GM20000 (cell line): ENCODE results near the gene SIPA1L3.

Source experiments
- DNase-seq: peaks from one replicate; pipeline ENCODE4 v3.0.0; 2012; ENCODE audit warnings: low spot score
- CTCF ChIP-seq: IDR thresholded peaks from 2 replicates; pipeline ENCODE4 v1.5.1; 2012; ENCODE audit warnings: mild to moderate bottlenecking, control low read depth; ENCODE audit errors: extremely low read depth, missing control alignments

Gene SIPA1L3

GRCh38 chr19:37938353-37938752 lies 31.3 kb downstream of the SIPA1L3 start:
- no peak for DNase-seq

GRCh38 chr19:37941782-37942515 lies 34.9 kb downstream of the SIPA1L3 start:
- no peak for TF ChIP-seq CTCF
- DNase-seq: no peak

More at GRCh38 chr19:37938353-37938752, 31.3 kb downstream of the SIPA1L3 start:
- no peak for TF ChIP-seq CTCF

GRCh38 chr19:37942516-37942902 lies 35.5 kb downstream of the SIPA1L3 start:
- no peak for TF ChIP-seq CTCF
- no peak for DNase-seq

GRCh38 chr19:37943480-37943879 lies 36.5 kb downstream of the SIPA1L3 start:
- TF ChIP-seq CTCF: no peak
- no peak for DNase-seq

- no peak for TF ChIP-seq CTCF
- no peak for DNase-seq
Measured at GRCh38 chr19:37946132-37946531, 39.1 kb downstream of the SIPA1L3 start.

- no peak for TF ChIP-seq CTCF
- no peak for DNase-seq
Measured at GRCh38 chr19:37947778-37948177, 40.8 kb downstream of the SIPA1L3 start.

- no peak for DNase-seq
- TF ChIP-seq CTCF: no peak
Measured at GRCh38 chr19:37948362-37948761, 41.4 kb downstream of the SIPA1L3 start.
